ENCODE measurements around the gene ANKRD33B. TPM values are rescaled to one million over a fixed set of nuclear protein-coding genes. Genes with fewer than 3 reads are reported as not detected.
A peak's percentile ranks its signal among the peaks of the same experiment; 100 is the strongest.

Gene ANKRD33B
- total RNA-seq, 1 donor from 2014 or later, result 21.4 TPM

GRCh38 chr5:10675177-10675700 lies 111.4 kb downstream of the ANKRD33B start:
- no peak for DNase-seq (ENCODE audit: low spot score)
- H3K4me1 Mint-ChIP-seq (ENCODE audit: low read depth), result no peaks in the 10 kb centered on the region
- no peak overlapping the region for H3K4me3 Mint-ChIP-seq
- intact Hi-C loops (cut with micrococcal nuclease), result no loop called here
- peaks cover 5% of the 10 kb centered on the region for H3K27me3 Mint-ChIP-seq (ENCODE audit: insufficient read depth)
- no peaks in the 10 kb centered on the region for H3K9me3 Mint-ChIP-seq
- no peak overlapping the region for H3K27ac Mint-ChIP-seq
- peaks cover 16% of the 10 kb centered on the region for H3K36me3 Mint-ChIP-seq (ENCODE audit: low read depth)

GRCh38 chr5:10676224-10676623 lies 112.4 kb downstream of the ANKRD33B start:
- Mint-ChIP-seq H3K4me1 (ENCODE audit: low read depth) (no peaks in the 10 kb centered on the region), H3K4me3 (no peak overlapping the region)
- intact Hi-C loops (cut with micrococcal nuclease), result no loop called here

DNA sequence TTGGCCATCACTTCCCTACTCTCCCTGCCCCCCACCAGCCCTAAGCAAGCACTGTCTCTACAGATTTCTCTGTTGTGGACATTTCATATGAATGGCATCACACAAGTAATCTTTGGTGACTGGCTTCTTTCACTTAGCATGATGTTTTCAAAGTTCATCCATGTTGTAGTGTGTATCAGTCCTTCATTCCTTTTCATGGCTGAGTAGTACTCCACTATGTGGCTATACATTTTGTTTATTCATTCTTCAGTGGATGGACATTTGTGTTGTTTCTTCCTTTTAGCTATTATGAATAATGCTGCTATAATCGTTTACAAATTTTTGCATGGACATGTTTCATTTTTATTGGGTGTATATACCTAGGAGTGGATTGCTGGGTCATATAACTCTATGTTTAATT lies 113.1 kb downstream of the ANKRD33B start:
- no peak for DNase-seq (ENCODE audit: low spot score)
- Mint-ChIP-seq H3K36me3 (ENCODE audit: low read depth) (peaks cover 16% of the 10 kb centered on the region), H3K27me3 (ENCODE audit: insufficient read depth) (peaks cover 3% of the 10 kb centered on the region), H3K9me3 (no peaks in the 10 kb centered on the region), H3K4me3 (no peak overlapping the region), H3K4me1 (ENCODE audit: low read depth) (no peaks in the 10 kb centered on the region), H3K27ac (no peak overlapping the region)
- intact Hi-C loops (cut with micrococcal nuclease), result no loop called here

More at GRCh38 chr5:10676224-10676623, 112.4 kb downstream of the ANKRD33B start:
- DNase-seq (ENCODE audit: low spot score), result no peak
- H3K36me3 Mint-ChIP-seq (ENCODE audit: low read depth), result peaks cover 16% of the 10 kb centered on the region
- peaks cover 5% of the 10 kb centered on the region for H3K27me3 Mint-ChIP-seq (ENCODE audit: insufficient read depth)
- no peaks in the 10 kb centered on the region for H3K9me3 Mint-ChIP-seq
- H3K27ac Mint-ChIP-seq, result no peak overlapping the region

- Mint-ChIP-seq H3K4me3 (no peak overlapping the region), H3K9me3 (no peaks in the 10 kb centered on the region), H3K27me3 (ENCODE audit: insufficient read depth) (no peaks in the 10 kb centered on the region), H3K4me1 (ENCODE audit: low read depth) (no peaks in the 10 kb centered on the region), H3K27ac (no peak overlapping the region), H3K36me3 (ENCODE audit: low read depth) (peaks cover 16% of the 10 kb centered on the region)
- no peak for DNase-seq (ENCODE audit: low spot score)
- intact Hi-C loops (cut with micrococcal nuclease), result no loop called here
Measured at GRCh38 chr5:10677533-10677932, 113.7 kb downstream of the ANKRD33B start.

DNA sequence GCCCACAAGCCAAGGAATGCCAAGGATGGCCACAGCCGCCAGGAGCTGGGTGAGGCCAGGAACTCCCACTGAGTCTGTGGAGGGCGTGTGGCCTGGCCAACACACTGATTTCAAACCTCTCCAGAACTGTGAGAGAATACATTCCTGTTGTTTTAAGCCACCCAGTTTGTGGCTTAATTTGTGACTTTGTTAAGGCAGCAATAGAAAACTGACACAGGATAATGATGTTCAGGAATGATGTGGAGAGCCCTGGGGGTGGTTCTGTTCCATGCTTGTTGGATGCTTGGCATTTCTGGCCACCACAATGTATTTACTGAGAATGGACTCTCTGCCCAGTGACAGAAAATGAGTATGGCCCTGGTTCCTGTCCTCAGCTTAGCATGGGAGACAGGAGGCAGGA lies 114.4 kb downstream of the ANKRD33B start:
- Mint-ChIP-seq H3K9me3 (no peaks in the 10 kb centered on the region), H3K36me3 (ENCODE audit: low read depth) (peaks cover 16% of the 10 kb centered on the region), H3K4me1 (ENCODE audit: low read depth) (no peaks in the 10 kb centered on the region), H3K4me3 (no peak overlapping the region), H3K27me3 (ENCODE audit: insufficient read depth) (no peaks in the 10 kb centered on the region), H3K27ac (no peak overlapping the region)
- intact Hi-C loops (cut with micrococcal nuclease), result no loop called here
- no peak for DNase-seq (ENCODE audit: low spot score)

DNA sequence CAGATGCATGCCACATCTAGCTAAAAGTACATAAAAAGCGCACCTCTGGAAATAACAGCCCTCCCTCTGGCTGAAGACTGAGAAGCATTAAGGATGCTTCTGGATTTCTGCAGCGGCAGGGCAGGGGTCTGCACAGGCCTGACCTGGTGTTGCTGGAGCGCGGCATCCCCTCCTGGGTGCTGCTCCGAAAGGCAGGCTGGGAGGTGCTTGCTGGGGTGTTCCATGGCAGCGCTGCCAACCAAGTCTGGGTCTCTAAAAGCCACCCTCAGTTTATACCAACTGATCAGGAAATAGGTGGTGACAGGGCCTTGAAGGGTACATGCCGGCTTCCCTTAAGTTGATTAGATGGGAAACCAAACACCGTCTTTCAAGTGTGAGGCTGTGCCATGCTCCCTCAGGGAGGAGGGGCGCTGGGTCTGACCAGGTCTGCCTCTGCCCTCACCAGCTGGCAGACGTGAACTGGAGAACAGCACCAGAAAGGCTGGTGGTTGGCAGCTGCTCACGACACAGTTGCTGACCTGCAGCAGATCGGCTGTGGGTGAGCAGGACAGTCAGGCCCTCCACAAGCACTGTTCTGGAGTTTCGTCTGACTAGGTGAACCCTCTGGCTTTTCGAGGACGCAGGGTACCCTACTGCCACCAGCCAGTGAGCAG lies 115.6 kb downstream of the ANKRD33B start:
- Mint-ChIP-seq H3K27ac (no peak overlapping the region), H3K27me3 (ENCODE audit: insufficient read depth) (no peaks in the 10 kb centered on the region), H3K4me1 (ENCODE audit: low read depth) (peaks cover 1% of the 10 kb centered on the region), H3K36me3 (ENCODE audit: low read depth) (peaks cover 16% of the 10 kb centered on the region), H3K9me3 (no peaks in the 10 kb centered on the region), H3K4me3 (no peak overlapping the region)
- DNase-seq (ENCODE audit: low spot score), result no peak
- intact Hi-C loops (cut with micrococcal nuclease), result no loop called here

DNA sequence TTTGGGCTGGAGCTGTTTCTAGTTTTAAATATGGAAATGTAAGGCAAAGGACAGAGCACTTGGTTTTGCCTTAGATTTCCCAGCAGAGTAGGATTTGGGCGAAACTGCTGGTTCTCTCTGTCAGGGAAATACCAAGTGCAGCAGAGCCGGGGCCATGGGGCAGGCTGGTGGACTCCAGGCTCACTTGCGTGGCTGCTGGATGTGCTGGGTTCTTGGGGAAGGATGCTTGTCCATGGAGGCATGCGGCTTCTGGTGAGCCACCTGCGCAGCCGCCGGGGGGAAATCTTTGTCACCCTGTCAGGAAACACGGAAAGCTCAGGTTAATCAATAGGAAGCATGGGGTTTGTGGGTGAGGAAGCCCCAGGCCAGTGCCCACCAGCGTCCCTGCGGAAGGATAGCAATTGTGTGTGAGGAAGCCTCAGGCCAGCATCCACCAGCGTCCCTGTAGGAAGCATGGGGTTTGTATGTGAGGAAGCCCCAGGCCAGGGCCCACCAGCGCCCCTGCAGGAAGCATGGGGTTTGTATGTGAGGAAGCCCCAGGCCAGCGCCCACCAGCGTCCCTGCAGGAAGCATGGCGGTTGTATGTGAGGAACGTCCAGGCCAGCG lies 117.1 kb downstream of the ANKRD33B start:
- Mint-ChIP-seq H3K36me3 (ENCODE audit: low read depth) (peaks cover 16% of the 10 kb centered on the region), H3K4me3 (no peak overlapping the region), H3K4me1 (ENCODE audit: low read depth) (peaks cover 12% of the 10 kb centered on the region), H3K9me3 (no peaks in the 10 kb centered on the region), H3K27me3 (ENCODE audit: insufficient read depth) (no peaks in the 10 kb centered on the region), H3K27ac (no peak overlapping the region)
- intact Hi-C loops (cut with micrococcal nuclease), result no loop called here
- no peak for DNase-seq (ENCODE audit: low spot score)

- no peak for DNase-seq (ENCODE audit: low spot score)
- H3K27ac Mint-ChIP-seq, result no peak overlapping the region
- intact Hi-C loops (cut with micrococcal nuclease), result no loop called here
- H3K9me3 Mint-ChIP-seq, result no peaks in the 10 kb centered on the region
- H3K4me1 Mint-ChIP-seq (ENCODE audit: low read depth), result peaks cover 12% of the 10 kb centered on the region
- peaks cover 13% of the 10 kb centered on the region for H3K36me3 Mint-ChIP-seq (ENCODE audit: low read depth)
- no peak overlapping the region for H3K4me3 Mint-ChIP-seq
- H3K27me3 Mint-ChIP-seq (ENCODE audit: insufficient read depth), result no peaks in the 10 kb centered on the region
Measured at GRCh38 chr5:10681731-10682679, 118.1 kb downstream of the ANKRD33B start.

DNA sequence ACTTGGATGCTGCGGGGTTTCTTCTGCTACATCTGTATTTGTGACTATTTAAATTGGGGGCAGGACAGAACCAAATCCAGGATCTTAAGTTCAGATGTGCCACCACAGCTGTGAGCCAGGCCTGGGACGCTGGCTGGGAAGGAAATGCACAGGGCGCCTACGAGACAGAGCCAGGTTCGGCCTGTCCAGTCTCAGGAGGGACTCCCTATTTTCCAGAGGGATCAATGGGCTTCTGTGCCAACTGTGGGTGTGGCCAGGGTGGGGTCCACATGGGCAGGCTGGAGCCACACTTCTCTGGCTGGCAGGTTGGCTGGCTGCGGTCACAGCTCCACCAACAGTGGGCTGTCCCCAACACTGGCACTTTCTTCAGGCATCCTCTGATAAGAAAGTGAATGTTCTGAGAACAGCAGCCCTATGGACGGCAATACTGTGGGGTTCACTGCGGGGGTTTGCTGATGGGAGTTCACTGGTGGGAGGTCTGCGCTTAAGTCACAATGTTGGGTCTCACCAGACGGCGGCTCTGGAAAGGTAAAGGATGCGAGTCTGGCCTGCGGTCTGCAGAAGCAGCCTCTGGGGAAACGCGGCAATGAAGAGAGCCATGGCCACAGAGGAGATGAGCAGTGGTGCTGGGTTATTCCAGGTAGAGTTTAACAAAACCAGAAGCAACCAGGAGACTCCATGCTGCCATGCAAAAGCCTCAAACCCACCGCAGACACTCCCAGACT lies 119.1 kb downstream of the ANKRD33B start:
- Mint-ChIP-seq H3K4me1 (ENCODE audit: low read depth) (peaks cover 12% of the 10 kb centered on the region), H3K36me3 (ENCODE audit: low read depth) (peaks cover 8% of the 10 kb centered on the region), H3K9me3 (no peaks in the 10 kb centered on the region), H3K27ac (no peak overlapping the region), H3K27me3 (ENCODE audit: insufficient read depth) (no peaks in the 10 kb centered on the region), H3K4me3 (no peak overlapping the region)
- intact Hi-C loops (cut with micrococcal nuclease), result no loop called here
- DNase-seq (ENCODE audit: low spot score), result no peak

- Mint-ChIP-seq H3K4me3 (no peak overlapping the region), H3K27me3 (ENCODE audit: insufficient read depth) (no peaks in the 10 kb centered on the region)
Measured at GRCh38 chr5:10684303-10685086, 120.6 kb downstream of the ANKRD33B start.

DNA sequence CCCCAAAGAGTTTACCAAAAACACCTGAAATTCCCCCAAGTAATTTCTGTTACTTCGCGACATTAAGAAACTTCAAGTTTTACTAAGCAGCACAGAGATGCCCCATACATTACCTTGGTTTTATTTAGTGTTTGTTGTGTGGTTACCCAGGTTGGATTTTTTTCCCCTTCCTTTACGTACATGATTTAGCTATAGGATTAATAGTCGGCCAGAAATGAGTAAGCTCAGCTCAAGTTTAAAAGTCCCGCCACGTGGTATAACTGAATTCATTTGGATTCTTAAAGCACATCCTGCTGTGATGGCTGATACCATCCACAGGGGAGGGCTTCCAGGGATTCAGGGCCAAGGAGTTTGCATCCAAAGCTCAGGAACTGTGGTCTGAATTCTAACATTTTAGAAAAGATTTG lies 121.2 kb downstream of the ANKRD33B start:
- Mint-ChIP-seq H3K4me3 (no peak overlapping the region), H3K4me1 (ENCODE audit: low read depth) (peaks cover 18% of the 10 kb centered on the region), H3K27me3 (ENCODE audit: insufficient read depth) (no peaks in the 10 kb centered on the region), H3K9me3 (no peaks in the 10 kb centered on the region), H3K27ac (peak overlapping the region; percentile 60), H3K36me3 (ENCODE audit: low read depth) (peaks cover 7% of the 10 kb centered on the region)
- intact Hi-C loops (cut with micrococcal nuclease), result loop anchor here (1.0 kb wide), 1 partner anchor 50 kb away; no protein-coding TSS in a partner anchor
- DNase-seq (ENCODE audit: low spot score), result no peak

More at GRCh38 chr5:10684303-10685086, 120.6 kb downstream of the ANKRD33B start:
- H3K4me1 Mint-ChIP-seq (ENCODE audit: low read depth), result peaks cover 16% of the 10 kb centered on the region
- H3K36me3 Mint-ChIP-seq (ENCODE audit: low read depth), result peaks cover 7% of the 10 kb centered on the region
- no peak overlapping the region for H3K27ac Mint-ChIP-seq
- H3K9me3 Mint-ChIP-seq, result no peaks in the 10 kb centered on the region
- no peak for DNase-seq (ENCODE audit: low spot score)
- intact Hi-C loops (cut with micrococcal nuclease), result loop anchor here (1.0 kb wide), 1 partner anchor 49 kb away; no protein-coding TSS in a partner anchor

DNA sequence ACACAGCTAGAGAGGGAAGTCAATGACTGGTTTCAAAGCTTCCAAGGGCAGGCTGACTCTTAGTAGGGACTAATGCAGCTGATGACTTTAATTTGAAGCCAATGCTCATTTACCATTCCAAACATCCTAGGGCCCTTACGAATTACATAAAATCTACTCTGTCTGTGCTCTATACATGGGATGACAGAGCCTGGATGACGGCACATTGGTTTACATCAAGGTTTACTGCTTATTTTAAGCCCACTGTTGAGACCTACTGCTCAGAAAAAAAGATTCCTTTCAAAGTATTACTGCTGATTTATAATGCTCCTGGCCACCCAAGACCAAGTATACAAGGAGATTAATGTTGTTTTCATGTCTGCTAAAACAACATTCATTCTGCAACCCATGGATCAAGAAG lies 123.0 kb downstream of the ANKRD33B start:
- Mint-ChIP-seq H3K9me3 (no peaks in the 10 kb centered on the region), H3K4me1 (ENCODE audit: low read depth) (peaks cover 18% of the 10 kb centered on the region), H3K4me3 (no peak overlapping the region), H3K27me3 (ENCODE audit: insufficient read depth) (no peaks in the 10 kb centered on the region), H3K36me3 (ENCODE audit: low read depth) (peaks cover 7% of the 10 kb centered on the region), H3K27ac (no peak overlapping the region)
- DNase-seq (ENCODE audit: low spot score), result no peak
- intact Hi-C loops (cut with micrococcal nuclease), result no loop called here

All from activated T-helper 1 cell treated with anti-CD3 and anti-CD28 coated beads, Interleukin-12 subunit alpha, Interleukin-12 subunit beta, Interleukin-2, Interleukin-4 antibody, amounts not matched to agents 30 ng/mL and 10 ng/mL and 1 ng/mL, durations not matched to agents 14 hours and 24 hours and 36 hours (primary cell).